Right cardiac atrium (tissue), 5 donors: Measurements from ENCODE around the gene RPS2. TPM values are rescaled to one million over a fixed set of nuclear protein-coding genes. Genes with fewer than 3 reads are reported as not detected.
A peak's percentile ranks its signal among the peaks of the same experiment; 100 is the strongest.
"Not testable (repeated sequence)": the region's sequence is repeated elsewhere in the genome, so short reads cannot be mapped to it uniquely, and the experiment has no call there.

Experiments used
- ATAC-seq, 2 donors: fragments of 200-7000 bp; cut with Tn5 transposase; one replicate each; pipeline versions ENCODE4 v1.8.0 to v1.9.1; 2020; ENCODE audit warnings: moderate library complexity in 2 of 2, mild to moderate bottlenecking in 1 of 2
- DNase-seq, 3 donors: peaks; one replicate each; pipeline ENCODE4 v3.0.0-alpha.2; 2020
- H3K27ac ChIP-seq: one replicate; pipeline ENCODE4 v1.5.1; 2013; ENCODE audit warnings: mild to moderate bottlenecking, low read length, control low read depth, moderate library complexity
- H3K27me3 ChIP-seq: one replicate; pipeline ENCODE4 v1.6.1; 2013; ENCODE audit not compliant: control insufficient read depth, insufficient read depth
- H3K4me1 ChIP-seq: one replicate; pipeline ENCODE4 v1.6.1; 2013; ENCODE audit warnings: low read length; ENCODE audit not compliant: control insufficient read depth, insufficient read depth
- H3K4me3 ChIP-seq: one replicate; pipeline ENCODE4 v1.5.1; 2013; ENCODE audit warnings: low read length, control low read depth
- H3K9me3 ChIP-seq: one replicate; pipeline ENCODE4 v1.6.1; 2013; ENCODE audit warnings: low read length; ENCODE audit not compliant: control insufficient read depth
- WGBS: extraction: QIAGEN DNeasy Blood & Tissue Kit; methylation state at CpG from one replicate; pipeline ENCODE4 v1.1.7; 2013; 5-methylcytosine and 5-hydroxymethylcytosine counted together
- intact Hi-C, 4 donors: fragments of 100-400 bp; cut with DNase I; formaldehyde crosslinking; loops; one replicate each; pipeline versions ENCODE4 v1.11.0 to v1.14.0; 2022 to 2023
- polyA plus RNA-seq: library from polyadenylated mRNA; stranded (reverse); fragments of 200-250 nt; gene quantifications from one replicate; pipeline ENCODE4 v1.2.3, GENCODE V29; 2013
- total RNA-seq, 4 donors: library from RNA; stranded (reverse); fragmentation: NEBNext Ultra II Directional; extraction: Animal tissue kit (Norgen Biotek cat#: 25700); gene quantifications; one replicate each; pipeline ENCODE4 v1.2.1, GENCODE V29; 2021
- donor health status: healthy with polysubstance abuse.
- donor health status: DM: no; HTN: yes; CAD: no.
- donor health status: DM: no; HTN: no; CAD: no.
- donor health status: DM: no; HTN: yes; CAD: no; lungs with severe emphysema.
- donor health status: DM: yes; HTN: yes; CAD: no.

Gene RPS2
- total and polyA plus RNA-seq, 5 donors = 947 to 1,371 (median 1,077) TPM

DNA sequence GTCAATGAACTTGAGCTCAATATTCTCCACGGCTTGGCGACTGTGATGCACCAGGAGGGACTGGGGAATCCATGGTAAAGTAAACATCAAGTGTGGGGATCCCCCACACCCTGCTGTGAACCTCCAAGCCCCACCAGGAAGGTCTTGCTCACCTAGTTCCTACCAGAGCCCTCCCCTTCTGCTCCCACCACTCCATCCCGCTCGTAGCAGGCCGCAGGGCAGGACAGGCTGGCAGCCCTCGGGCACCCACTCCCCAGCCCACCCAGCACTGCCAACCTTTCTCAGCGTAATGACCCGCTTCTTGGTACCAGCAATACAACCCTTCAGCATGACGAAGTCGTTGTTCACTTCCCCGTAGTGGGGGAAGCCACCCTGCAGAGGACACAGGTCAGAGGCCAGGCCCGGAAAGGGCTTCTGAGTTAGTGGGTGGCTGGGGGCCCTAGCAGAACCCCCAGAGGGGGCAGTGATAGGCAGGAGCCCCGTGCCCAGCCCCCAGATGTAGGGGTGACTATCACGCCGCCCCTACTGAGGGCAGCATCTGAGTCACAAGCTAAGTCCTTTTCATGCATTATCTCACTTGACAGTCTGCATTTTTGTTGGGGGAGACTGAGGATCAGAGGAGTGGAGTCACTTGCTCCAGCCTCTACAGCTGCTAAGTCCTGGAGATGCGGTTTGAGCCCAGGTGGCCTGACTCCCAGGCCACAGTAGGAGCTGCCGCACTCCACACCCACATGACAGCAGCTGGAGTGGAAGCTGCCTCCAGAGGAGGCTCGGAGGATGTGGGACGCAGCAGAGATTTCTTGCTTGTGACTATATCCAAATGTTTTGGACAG lies 18.9 kb downstream of the RPS2 start:
- Histone ChIP-seq H3K27me3 (no peaks in the 10 kb centered on the region), H3K27ac (no peak overlapping the region), H3K9me3 (no peaks in the 10 kb centered on the region), H3K4me1 (peaks cover 5% of the 10 kb centered on the region), H3K4me3 (no peak overlapping the region)
- DNase-seq = no peak
- no peak for ATAC-seq
- WGBS = 84% methylated on average over 19 of the region's 19 CpGs
- intact Hi-C loops = no loop called here

DNA sequence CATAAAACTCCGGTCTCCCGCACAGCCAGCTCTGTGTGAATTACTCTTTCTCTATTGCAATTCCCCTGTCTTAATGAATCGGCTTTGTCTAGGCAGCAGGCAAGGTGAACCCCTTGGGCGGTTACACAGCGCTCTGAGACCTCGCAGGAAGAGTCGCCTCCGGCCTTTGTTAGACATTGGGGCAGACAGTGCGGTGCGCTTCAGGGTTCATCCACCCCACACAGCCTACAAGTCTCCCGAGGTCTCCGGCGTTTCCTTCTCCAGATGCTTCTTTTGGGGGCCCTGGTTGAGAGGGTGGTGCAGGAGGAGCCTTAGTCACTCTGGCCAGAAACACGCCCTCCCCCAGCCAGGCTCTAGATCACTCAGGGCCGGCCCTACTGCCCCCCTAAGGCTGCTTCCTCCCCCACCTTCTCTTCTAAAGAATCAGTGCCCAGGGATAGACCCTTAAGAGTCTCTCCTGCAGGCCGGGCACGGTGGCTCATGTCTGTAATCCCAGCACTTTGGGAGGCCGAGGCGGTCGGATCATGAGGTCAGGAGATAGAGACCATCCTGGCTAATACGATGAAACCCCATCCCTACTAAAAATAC lies 19.9 kb downstream of the RPS2 start:
- Histone ChIP-seq H3K4me3 (no peak overlapping the region), H3K9me3 (no peaks in the 10 kb centered on the region), H3K4me1 (peaks cover 5% of the 10 kb centered on the region), H3K27me3 (no peaks in the 10 kb centered on the region), H3K27ac (no peak overlapping the region)
- 92% methylated on average over 21 of the region's 21 CpGs for WGBS
- ATAC-seq = no peak
- DNase-seq = no peak
- intact Hi-C loops = no loop called here

- peak; percentile 100 for DNase-seq
- peak; percentile 96 for ATAC-seq
- H3K27me3 ChIP-seq = no peaks in the 10 kb centered on the region
- 1% methylated on average over 77 of the region's 77 CpGs for WGBS
- H3K27ac ChIP-seq = peak within 1 kb of the TSS; percentile 69
- no peaks in the 10 kb centered on the region for H3K9me3 ChIP-seq
- intact Hi-C loops = no loop called here
- H3K4me1 ChIP-seq = peaks cover 5% of the 10 kb centered on the region
- peak within 1 kb of the TSS; percentile 78 for H3K4me3 ChIP-seq
Measured at GRCh38 chr16:1942810-1943726, 21.6 kb downstream of the RPS2 start, which contains the start of gene MSRB1. Gene MSRB1, minus strand, starts transcription at chr16:1943199. Its CDS starts 43 bp downstream, at chr16:1943156.

DNA sequence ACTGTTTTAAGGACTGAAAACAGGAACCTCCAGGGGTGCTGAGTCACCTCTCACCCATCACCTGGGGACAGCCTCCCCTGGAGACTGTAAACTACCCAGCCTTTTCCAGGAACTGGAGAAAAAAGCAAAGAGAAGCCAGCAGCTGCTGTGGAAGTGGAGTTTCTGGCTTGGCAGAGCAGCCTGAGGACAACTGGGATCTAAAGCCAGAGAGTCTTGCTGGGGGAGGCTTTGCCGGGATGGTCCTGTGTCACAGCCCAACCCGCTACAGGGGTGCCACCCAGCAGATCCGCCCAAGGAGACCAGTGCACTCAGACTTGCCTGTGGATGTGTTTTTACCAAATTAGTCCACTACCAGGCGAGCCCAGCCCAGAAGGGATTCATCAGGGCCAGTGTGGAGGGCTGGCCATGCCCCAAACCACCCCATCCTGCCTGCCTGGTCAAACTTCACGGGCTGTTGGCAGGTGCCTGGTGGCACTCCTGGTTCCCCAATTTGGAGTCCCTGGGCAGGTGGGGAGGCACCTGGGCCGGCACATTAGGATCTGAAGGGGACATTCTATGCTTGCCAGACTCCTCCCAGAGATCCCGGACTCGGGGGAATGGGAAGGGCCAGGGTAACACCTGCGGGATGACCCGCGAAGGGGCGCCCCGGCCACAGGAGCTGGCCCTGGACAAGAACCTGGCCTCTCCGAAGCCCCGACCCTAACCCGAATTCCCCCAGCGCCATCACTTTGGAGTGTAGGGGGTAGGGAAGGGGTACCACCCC lies 22.4 kb downstream of the RPS2 start:
- Histone ChIP-seq H3K4me1 (peaks cover 5% of the 10 kb centered on the region), H3K27me3 (no peaks in the 10 kb centered on the region), H3K4me3 (peak overlapping the region; percentile 78), H3K9me3 (no peaks in the 10 kb centered on the region), H3K27ac (peak overlapping the region; percentile 22)
- intact Hi-C loops = no loop called here
- WGBS = 19% methylated on average over 17 of the region's 17 CpGs
- DNase-seq (no peak), ATAC-seq (peak; percentile 2 to 4)

DNA sequence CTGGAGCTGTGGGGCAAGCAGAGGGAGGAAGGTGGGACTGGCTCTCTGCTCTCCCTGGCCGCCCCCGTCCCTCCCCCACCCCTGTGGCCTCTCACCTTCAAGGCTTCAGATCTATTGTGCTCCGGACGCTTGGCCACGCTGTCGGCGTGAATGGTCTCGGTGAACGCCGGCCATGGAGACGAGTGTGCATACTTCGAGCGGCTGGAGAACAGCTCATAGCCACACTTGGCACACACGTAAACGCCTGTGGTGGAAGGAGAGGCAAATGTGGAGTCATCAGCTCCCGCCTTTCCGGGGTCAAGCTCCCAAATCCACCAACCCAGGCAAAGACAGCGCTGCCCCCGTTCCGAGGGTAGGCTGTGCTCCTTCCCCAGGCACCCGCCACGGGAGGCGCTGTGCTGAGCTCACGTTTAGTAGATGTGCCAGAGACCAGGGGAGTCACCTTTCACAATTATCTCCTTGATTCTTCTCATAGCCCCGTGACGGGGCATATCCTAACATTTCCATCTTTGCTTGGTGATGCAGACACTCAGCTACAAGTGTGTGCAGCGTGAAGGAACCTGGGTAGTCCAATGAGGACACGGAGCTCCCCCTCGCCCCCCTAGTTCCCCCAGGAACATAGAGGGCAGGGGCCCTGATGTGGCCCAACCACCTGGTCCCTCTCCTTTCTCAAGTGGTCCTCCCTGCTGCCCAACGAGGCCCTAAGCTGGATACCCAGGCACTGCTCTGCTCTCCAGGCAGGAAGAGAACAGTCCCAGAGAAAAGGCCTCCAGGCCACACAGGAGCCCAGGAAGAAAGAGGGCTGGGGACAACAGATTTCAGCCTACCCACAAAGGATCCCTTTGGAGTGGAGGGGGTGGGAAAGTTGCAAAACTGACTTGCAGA lies 23.2 kb downstream of the RPS2 start:
- no peaks in the 10 kb centered on the region for H3K27me3 ChIP-seq
- H3K9me3 ChIP-seq = no peaks in the 10 kb centered on the region
- ATAC-seq (no peak), DNase-seq (peak in 1 of 3 donors; percentile 69)
- H3K27ac ChIP-seq = no peak overlapping the region
- peaks cover 5% of the 10 kb centered on the region for H3K4me1 ChIP-seq
- WGBS = 87% methylated on average over 30 of the region's 30 CpGs
- H3K4me3 ChIP-seq = no peak overlapping the region
- intact Hi-C loops = no loop called here

DNA sequence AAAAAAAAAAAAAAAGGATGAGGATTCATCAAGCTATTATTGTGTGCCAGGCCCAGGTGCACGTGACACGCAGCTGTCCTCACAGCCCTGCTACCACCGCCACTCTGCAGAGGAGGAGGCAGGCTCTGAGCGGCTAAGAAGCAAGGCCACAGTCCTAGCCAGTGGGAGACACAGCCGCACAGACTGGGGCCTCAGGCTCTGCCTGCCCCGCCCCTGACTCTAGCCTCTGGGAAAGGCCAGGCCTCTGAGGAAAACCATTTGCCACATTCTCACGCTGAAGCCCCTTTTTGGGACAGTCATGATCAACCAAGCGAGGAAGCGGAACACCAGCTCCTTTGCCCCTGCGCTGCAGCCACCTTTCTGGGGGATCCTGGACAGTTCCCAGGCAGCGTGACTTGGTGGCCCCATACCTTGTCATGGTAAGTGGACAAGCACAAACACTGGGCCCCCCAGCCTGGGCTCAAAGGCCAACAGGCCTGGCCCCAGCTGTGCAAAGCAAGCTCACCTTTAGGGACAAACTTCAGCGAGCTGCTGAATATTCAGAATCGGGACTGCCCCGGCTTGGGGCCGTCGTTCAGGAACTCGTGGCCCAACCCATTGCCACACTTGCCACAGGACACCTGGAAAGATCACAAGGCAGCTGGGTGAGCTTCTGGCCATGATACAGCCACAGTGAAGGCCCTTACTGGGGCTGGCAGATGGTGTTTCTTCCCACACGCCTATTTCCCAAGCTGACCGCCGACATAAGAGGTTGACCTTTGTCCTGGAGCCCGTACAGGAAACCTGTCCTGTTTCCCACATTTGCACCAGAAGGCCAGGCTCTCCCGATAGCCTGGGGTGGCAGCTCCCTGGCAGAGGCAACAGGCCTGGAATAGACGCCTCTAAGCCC lies 24.1 kb downstream of the RPS2 start:
- Histone ChIP-seq H3K27me3 (no peaks in the 10 kb centered on the region), H3K4me3 (no peak overlapping the region), H3K9me3 (no peaks in the 10 kb centered on the region), H3K27ac (no peak overlapping the region), H3K4me1 (peaks cover 5% of the 10 kb centered on the region)
- 89% methylated on average over 23 of the region's 23 CpGs for WGBS
- DNase-seq (peak in 1 of 3 donors; percentile 43), ATAC-seq (no peak)
- intact Hi-C loops = no loop called here

DNA sequence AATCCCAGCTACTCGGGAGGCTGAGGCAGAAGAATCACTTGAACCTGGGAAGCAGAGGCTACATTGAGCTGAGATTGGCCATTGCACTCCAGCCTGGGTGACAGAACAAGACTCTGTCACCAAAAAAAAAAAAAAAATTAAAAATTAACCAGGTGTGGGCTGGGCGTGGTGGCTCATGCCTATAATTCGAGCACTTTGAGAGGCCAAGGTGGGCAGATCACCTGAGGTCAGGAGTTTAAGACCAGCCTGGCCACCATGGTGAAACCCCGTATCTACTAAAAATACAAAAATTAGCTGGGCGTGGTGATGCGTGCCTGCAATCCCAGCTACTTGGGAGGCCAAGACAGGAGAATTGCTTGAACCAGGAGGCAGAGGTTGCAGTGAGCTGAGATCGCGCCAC lies 24.8 kb downstream of the RPS2 start:
- H3K9me3 ChIP-seq, H3K27me3 ChIP-seq, H3K4me1 ChIP-seq, ATAC-seq, intact Hi-C loops, H3K4me3 ChIP-seq, DNase-seq, H3K27ac ChIP-seq: not testable (repeated sequence)
- 97% methylated on average over 8 of the region's 8 CpGs for WGBS

DNA sequence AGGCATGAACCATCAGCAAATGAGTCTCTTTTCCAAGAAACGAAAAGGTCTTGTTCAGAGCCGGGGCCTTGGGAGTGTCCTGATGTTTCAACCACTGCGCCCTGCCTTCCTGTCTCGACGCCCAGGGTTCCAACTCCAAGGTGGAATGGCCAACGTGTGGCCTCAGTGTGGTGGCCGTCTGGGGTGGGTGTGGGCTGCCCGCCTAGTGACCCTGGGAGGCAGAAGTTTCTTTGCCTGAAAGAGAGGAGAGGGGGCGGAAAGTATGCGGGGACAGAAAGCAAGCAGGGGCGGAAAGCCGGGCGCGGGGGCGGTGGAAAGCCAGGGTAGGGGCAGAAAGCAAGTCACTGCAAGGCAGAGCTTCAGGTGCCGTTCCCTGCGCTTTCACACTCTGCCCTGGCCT lies 25.7 kb downstream of the RPS2 start:
- H3K27me3 ChIP-seq = no peaks in the 10 kb centered on the region
- ATAC-seq = no peak
- H3K4me1 ChIP-seq = peaks cover 5% of the 10 kb centered on the region
- DNase-seq = peak in 1 of 3 donors; percentile 13
- no peak overlapping the region for H3K27ac ChIP-seq
- no peaks in the 10 kb centered on the region for H3K9me3 ChIP-seq
- WGBS = 92% methylated on average over 17 of the region's 17 CpGs
- no peak overlapping the region for H3K4me3 ChIP-seq
- intact Hi-C loops = no loop called here

- 90% methylated on average over 10 of the region's 10 CpGs for WGBS
- Histone ChIP-seq H3K4me3 (no peak overlapping the region), H3K27ac (no peak overlapping the region), H3K4me1 (peaks cover 5% of the 10 kb centered on the region), H3K27me3 (no peaks in the 10 kb centered on the region), H3K9me3 (no peaks in the 10 kb centered on the region)
- intact Hi-C loops = no loop called here
- ATAC-seq = no peak
- DNase-seq = peak in 2 of 3 donors; percentile 64 to 68
Measured at GRCh38 chr16:1938316-1938715, 26.3 kb downstream of the RPS2 start.
